Measurements from ENCODE around the gene IMMP2L.

Gene IMMP2L

GRCh38 chr7:110625294-110625693, 937.0 kb downstream of the IMMP2L start:
- no peak for TF ChIP-seq CTCF (IDR thresholded peaks at IDR 0.05)
- no peaks in the 10 kb centered on the region for H3K36me3 ChIP-seq
- H3K27ac ChIP-seq, result no peak overlapping the region
- no peaks in the 10 kb centered on the region for H3K4me1 ChIP-seq (ENCODE audit: control insufficient read depth in 1 of 2, insufficient read depth in 1 of 2, low read depth in 1 of 2, low read length in 1 of 2)
- H3K4me3 ChIP-seq (ENCODE audit: low read depth in 1 of 2, low read length in 1 of 2), result no peak overlapping the region
- no peaks in the 10 kb centered on the region for H3K9me3 ChIP-seq
- no peaks in the 10 kb centered on the region for H3K27me3 ChIP-seq

GRCh38 chr7:110623436-110623835, 938.9 kb downstream of the IMMP2L start:
- Histone ChIP-seq H3K36me3 (no peaks in the 10 kb centered on the region), H3K4me1 (ENCODE audit: control insufficient read depth in 1 of 2, insufficient read depth in 1 of 2, low read depth in 1 of 2, low read length in 1 of 2) (no peaks in the 10 kb centered on the region), H3K4me3 (ENCODE audit: low read depth in 1 of 2, low read length in 1 of 2) (no peak overlapping the region)

GRCh38 chr7:110621289-110621688, 941.0 kb downstream of the IMMP2L start:
- no peaks in the 10 kb centered on the region for H3K4me1 ChIP-seq (ENCODE audit: control insufficient read depth in 1 of 2, insufficient read depth in 1 of 2, low read depth in 1 of 2, low read length in 1 of 2)
- H3K27me3 ChIP-seq, result no peaks in the 10 kb centered on the region
- H3K27ac ChIP-seq, result no peak overlapping the region
- H3K36me3 ChIP-seq, result no peaks in the 10 kb centered on the region
- no peaks in the 10 kb centered on the region for H3K9me3 ChIP-seq
- H3K4me3 ChIP-seq (ENCODE audit: low read depth in 1 of 2, low read length in 1 of 2), result no peak overlapping the region
- no peak for TF ChIP-seq CTCF (IDR thresholded peaks at IDR 0.05)

More at GRCh38 chr7:110623436-110623835, 938.9 kb downstream of the IMMP2L start:
- Histone ChIP-seq H3K27ac (no peak overlapping the region), H3K9me3 (no peaks in the 10 kb centered on the region), H3K27me3 (no peaks in the 10 kb centered on the region)
- no peak for TF ChIP-seq CTCF (IDR thresholded peaks at IDR 0.05)

GRCh38 chr7:110620110-110620735, 942.1 kb downstream of the IMMP2L start:
- Histone ChIP-seq H3K36me3 (no peaks in the 10 kb centered on the region), H3K27ac (no peak overlapping the region), H3K4me1 (ENCODE audit: control insufficient read depth in 1 of 2, insufficient read depth in 1 of 2, low read depth in 1 of 2, low read length in 1 of 2) (no peaks in the 10 kb centered on the region), H3K9me3 (no peaks in the 10 kb centered on the region), H3K27me3 (no peaks in the 10 kb centered on the region), H3K4me3 (ENCODE audit: low read depth in 1 of 2, low read length in 1 of 2) (no peak overlapping the region)
- TF ChIP-seq CTCF (IDR thresholded peaks at IDR 0.05), result no peak
